ENCODE results near the gene ARHGEF40. TPM values are rescaled to one million over a fixed set of nuclear protein-coding genes. Genes with fewer than 3 reads are reported as not detected.
A peak's percentile ranks its signal among the peaks of the same experiment; 100 is the strongest.

The ARHGEF40 gene
- total and polyA plus RNA-seq, 2 donors (not counting 1 experiment from before 2014, with no cell fraction given) = 1.0 to 1.7 TPM

GRCh38 chr14:21023817-21024584 lies 46.1 kb upstream of the ARHGEF40 start:
- Histone ChIP-seq H3K4me3 (ENCODE audit: control extremely low read depth in 1 of 5, extremely low read depth in 1 of 5, insufficient read depth in 1 of 5, low read depth in 2 of 5, low read length in 4 of 5) (peak overlapping the region in 4 of 5 experiments; percentile 69 to 86 (median 80)), H4K20me1 (ENCODE audit: control insufficient read depth, insufficient read depth, low read length, poor library complexity, severe bottlenecking) (no peaks in the 10 kb centered on the region), H3K9ac (ENCODE audit: low read length) (peak overlapping the region; percentile 78), H3K4me1 (ENCODE audit: control insufficient read depth in 2 of 2, insufficient read depth in 2 of 2, low read length in 2 of 2) (peaks cover 12 to 23% of the 10 kb centered on the region in 2 donors), H3K79me2 (ENCODE audit: control insufficient read depth, insufficient read depth, low read length) (no peaks in the 10 kb centered on the region), H3K27me3 (replicated peaks in 1 of 4; ENCODE audit: control extremely low read depth in 1 of 4, control insufficient read depth in 3 of 4, insufficient read depth in 4 of 4, low read length in 3 of 4) (peaks cover 0 to 30% (median 8%) of the 10 kb centered on the region in 4 experiments), H2AFZ (ENCODE audit: insufficient read depth, low read depth, low read length, poor library complexity, severe bottlenecking) (peak overlapping the region; percentile 97), H3K36me3 (replicated peaks in 1 of 2; ENCODE audit: control extremely low read depth in 1 of 2, control insufficient read depth in 1 of 2, extremely low read depth in 1 of 2, insufficient read depth in 2 of 2, low read length in 1 of 2) (no peaks in the 10 kb centered on the region), H3K9me3 (ENCODE audit: control extremely low read depth in 1 of 3, control insufficient read depth in 2 of 3, insufficient read depth in 1 of 3, low read length in 2 of 3) (no peaks in the 10 kb centered on the region), H3K27ac (ENCODE audit: low read length in 2 of 2) (no peak overlapping the region), H3K4me2 (replicated peaks; ENCODE audit: low read depth, low read length, poor library complexity, severe bottlenecking) (peak overlapping the region; percentile 99)
- peaks cover 19% of the 10 kb centered on the region for H3K4me1 Mint-ChIP-seq
- DNase-seq (peak; percentile 34), ATAC-seq (ENCODE audit: low read depth) (no peak)
- 46% methylated on average over 6 of the region's 17 CpGs for WGBS (ENCODE audit: insufficient coverage)
- peak overlapping the region; percentile 93 for H3K4me3 Mint-ChIP-seq
- H3K27me3 Mint-ChIP-seq = peaks cover 19% of the 10 kb centered on the region
- CTCF ChIA-PET = interaction anchor here (1.0 to 2.9 kb wide), 5 partner anchors 8 to 80 kb away, joined by 3 to 23 read pairs (median 9); no protein-coding TSS in a partner anchor
- peak overlapping the region; percentile 67 for H3K27ac Mint-ChIP-seq
- POLR2A ChIA-PET = interaction anchor here (0.7 kb wide), 1 partner anchor 47 kb away, joined by 3 read pairs; no protein-coding TSS in a partner anchor
- intact Hi-C loops (cut with micrococcal nuclease) = loop anchor here (2.0 kb wide), 3 partner anchors 47 to 81 kb away; partner anchors contain the start of gene ARHGEF40
- no peaks in the 10 kb centered on the region for H3K9me3 Mint-ChIP-seq (ENCODE audit: insufficient read depth)
- TF ChIP-seq EZH2 (IDR thresholded peaks at IDR 0.05; ENCODE audit: borderline replicate concordance, insufficient read depth, low read depth, low read length, poor library complexity, severe bottlenecking) = no peak
- TF ChIP-seq CTCF (IDR thresholded peaks at IDR 0.05) = no peak

All from B cell (primary cell).